Measurements from ENCODE around the gene TTC21B. TPM values are rescaled to one million over a fixed set of nuclear protein-coding genes. Genes with fewer than 3 reads are reported as not detected.
"Not testable (repeated sequence)": the region's sequence is repeated elsewhere in the genome, so short reads cannot be mapped to it uniquely, and the experiment has no call there.

TTC21B gene
- total RNA-seq, 1 experiment from 2014 or later, result 37.3 TPM

DNA sequence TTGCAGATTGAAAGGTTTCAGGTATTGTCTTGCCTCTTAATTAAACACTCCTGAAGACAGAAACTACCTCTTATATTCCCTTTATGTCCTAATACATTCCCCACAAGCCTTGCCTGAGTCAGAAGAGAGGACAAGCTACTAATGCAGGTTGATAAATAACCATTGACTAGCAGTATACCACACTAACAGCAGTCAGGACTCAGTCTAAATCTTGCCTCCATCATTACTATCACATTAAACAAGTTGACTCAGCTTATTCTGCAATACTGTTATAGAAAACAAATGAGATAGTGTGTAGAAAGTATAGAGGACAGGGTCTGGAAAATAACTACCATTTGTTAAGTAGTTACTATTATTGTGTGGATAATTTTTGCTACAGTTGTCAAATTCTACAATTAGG is 63.8 kb downstream of the TTC21B start:
- DNase-seq (ENCODE audit: extremely low read depth, low read depth), result no peak

DNA sequence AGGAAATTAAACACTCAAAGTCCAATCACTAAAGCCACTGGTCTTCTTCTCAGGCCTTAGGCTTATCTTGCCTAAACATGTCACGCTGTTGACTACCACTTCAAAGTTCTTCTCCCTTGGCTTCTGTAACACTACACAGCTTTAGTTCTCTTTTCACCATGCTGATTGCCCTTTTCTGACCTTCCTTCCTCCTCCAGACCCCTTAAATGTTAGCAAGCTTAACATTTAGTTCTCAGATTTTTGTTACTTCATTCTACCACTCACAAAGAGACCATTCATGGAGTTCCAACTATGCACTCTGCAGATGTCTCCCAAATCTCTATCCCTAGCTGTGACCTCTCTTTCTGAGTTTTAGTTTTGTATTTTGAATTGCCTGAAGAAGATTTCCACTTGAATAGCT is 64.4 kb downstream of the TTC21B start:
- DNase-seq (ENCODE audit: extremely low read depth, low read depth), result no peak

DNA sequence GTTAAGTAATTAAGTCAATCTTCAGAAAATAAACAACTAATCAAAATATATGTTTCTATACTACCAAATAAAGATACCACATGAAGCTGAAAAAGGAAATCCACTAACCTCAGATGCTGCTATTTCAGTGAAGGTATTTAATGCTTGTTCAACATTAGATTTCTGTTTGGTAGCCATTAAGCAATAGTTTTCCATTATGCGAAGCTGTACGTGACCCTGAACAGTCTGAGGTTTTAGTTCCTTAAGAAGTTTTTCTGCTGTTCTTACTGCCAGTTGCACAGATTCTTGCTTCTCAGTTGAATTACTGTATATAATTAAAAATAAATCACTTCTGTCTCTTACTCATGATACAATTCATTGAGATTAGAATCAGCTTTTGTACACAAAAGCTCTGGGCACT is 65.4 kb downstream of the TTC21B start:
- no peak for DNase-seq (ENCODE audit: extremely low read depth, low read depth)

DNA sequence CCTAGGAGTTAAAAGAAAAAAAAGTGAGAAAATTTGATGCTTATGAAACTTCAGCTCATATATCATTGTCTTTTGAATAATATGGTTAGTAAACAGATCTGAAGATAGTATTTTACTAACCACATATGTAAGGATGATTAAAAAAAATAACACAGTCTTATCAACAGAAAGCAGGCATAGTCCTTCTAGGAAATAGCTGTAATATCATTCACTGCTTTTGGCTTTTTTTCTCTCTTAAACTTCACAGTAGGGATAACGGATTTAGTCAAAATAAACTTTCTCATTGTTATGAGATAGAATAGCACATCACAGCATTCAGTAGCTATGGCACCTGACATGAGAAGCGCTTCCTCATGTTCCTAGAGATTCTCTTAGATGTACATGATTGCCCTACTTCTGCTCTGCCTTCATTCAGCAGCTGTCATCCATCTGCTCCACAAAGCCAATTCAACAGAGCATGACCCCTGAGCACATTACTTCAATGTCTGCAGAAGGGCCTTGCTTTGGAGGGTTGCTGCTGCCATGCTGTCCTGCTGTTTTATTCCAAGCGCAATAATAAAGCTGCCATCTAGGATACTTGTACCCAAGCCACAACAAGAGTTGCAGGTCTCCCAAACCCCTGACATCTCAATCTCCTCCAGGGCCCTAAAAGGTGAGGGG is 67.0 kb downstream of the TTC21B start:
- no peak for DNase-seq (ENCODE audit: extremely low read depth, low read depth)

DNA sequence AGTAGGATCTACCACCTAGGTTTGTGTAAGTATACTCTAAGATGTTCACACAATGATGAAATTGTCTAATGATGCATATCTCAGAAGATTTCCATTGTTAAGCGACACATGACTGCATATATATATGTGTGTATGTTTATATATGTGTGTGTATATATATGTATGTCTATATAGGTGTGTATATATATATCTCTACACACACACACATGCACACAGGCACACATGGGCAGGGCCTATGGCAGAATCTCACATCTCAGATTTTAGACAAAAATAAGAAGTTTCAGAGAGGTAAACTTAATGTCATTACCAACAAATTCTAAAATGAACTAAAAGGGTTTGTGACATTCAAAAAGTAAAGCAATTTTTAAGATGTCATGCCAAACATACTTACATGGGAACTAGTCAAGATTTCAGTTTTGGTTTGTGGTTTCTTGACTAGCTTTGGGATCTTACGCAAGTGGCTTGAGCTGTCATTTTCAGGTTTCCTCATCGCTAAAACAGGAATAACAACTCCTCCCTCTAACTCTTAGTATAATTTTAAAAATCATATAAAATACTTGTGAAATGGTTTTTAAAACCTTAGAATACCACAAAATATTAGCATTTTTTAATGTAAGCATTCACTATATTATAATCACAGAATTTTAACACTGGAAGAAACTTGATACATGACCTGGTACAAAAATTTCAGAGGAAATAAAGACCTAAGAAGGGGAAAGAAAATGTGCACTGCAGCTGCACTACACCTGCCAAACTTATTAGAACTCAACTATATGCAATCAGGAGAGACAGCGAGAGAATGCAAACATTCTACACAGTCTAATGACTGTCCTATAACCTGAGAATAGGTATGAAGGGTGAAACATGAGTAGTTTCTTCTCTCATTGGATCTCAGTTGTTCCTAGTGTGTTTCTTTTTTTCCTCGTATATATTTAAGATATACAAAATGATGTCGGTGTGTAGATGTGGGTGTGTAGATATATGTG is 75.7 kb downstream of the TTC21B start:
- no peak for DNase-seq (ENCODE audit: extremely low read depth, low read depth)

DNA sequence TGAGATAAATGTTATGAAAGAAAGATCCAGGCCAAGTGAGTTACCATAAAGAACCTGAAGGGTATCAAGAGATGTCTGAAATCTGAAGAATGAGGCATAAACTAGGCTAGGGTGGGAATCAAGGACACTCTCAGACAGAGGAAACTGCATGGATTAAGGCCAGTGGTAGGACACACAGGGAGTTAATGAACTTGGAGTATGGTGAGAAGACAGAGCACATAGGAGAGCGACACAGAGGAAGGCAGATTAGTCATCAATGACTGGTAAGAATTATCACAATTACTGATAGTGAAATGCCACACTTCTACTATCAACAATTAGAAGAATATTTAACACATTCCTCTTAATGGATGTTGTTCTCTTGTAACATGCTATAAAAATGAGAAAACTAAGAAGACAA is 76.9 kb downstream of the TTC21B start:
- no peak for DNase-seq (ENCODE audit: extremely low read depth, low read depth)

DNA sequence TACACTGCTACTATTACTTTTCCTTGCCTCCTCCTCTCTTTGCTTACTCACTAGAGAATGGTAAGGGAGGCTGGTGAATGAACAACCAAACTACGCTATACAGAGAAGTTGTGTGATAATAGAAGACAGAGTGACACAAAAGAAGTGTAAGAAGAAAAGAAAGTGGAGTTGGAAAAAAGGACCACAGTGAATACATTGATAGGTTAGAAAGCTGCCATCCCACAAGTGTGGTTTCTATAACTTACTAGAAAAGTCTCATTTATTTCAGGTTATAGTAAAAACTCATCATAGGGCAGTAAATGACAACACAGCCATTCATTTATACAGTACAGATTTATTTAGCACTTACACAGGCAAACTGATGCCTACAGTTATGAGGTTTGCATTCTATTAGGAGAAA is 77.3 kb downstream of the TTC21B start:
- no peak for DNase-seq (ENCODE audit: extremely low read depth, low read depth)

DNA sequence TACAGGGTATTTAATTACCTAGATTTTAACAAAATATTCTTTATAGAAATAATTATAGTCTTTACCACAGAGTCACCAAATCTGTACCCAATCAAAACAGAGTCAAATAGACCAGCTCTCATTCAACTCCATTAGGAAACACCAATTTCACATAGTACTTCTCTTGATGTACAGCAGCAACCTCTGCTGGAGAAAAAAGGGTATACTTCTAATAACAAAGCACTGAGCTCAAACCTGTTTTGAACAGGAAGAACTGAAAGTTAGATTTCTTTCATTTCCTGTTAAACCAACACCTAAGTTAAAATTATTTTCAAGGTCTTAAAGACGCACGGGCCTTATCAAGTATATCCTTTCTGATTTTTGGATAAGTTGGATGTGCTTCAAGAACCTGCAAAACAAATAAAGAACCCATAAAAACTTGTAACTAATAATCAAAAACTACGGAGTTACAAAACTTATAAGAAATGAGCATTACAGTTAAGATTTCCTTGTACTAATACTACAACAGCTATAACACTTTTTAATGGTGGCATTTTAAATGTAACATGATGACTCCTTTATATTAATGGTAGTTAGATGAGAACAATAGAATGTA is 79.0 kb downstream of the TTC21B start:
- DNase-seq (ENCODE audit: extremely low read depth, low read depth), result peak; percentile 61

DNA sequence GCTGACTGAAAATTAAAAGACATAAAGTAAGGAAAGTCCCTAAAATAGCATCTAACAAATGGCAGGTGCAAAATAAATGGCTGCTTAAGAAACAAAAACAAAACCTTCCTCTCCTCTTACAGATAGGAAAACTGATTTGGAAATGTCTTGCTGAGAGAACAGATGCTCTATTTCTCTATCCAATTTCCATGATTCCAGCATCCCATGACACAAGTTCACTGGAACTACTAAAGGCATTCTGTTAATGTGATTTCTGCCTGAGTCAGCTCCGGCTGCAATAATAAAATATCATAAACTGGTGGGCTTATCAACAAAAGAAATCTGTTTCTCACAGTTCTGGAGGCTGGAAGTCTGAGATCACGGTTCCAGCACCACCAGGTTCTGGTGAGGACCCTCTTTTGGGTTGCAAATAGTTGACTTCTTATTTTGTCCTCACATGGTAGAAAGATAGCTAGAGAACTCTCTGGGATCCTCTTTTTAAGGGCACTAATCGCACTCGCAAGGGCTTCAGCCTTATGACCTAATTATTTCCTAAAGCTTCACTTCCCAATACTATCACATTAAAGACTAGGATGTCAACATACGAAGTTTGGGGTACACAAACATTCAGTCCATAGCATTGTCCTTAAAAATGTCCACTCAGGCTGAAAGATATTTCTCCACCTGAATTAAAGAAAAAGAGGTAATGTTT is 81.3 kb downstream of the TTC21B start:
- DNase-seq (ENCODE audit: extremely low read depth, low read depth), result no peak

DNA sequence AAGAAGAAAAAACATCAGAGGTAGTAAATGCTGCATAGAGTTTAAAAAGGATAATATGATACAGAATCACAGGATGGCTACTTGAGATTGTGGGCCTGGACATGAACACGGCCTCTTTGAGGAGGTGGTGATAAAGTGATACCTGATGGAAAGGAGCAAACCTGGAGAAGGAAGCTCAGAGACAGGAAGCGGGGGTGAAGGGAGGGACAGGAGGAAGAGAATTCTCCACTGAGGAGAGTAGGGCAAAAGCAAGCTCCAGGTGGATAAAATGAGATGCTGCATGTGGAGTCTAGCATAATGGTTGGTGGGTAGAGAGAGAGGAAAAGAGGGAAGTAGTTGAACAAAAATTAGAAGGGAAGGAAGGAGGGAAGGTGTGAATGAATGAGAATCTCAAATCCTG is 82.6 kb downstream of the TTC21B start:
- no peak for DNase-seq (ENCODE audit: extremely low read depth, low read depth)

DNA sequence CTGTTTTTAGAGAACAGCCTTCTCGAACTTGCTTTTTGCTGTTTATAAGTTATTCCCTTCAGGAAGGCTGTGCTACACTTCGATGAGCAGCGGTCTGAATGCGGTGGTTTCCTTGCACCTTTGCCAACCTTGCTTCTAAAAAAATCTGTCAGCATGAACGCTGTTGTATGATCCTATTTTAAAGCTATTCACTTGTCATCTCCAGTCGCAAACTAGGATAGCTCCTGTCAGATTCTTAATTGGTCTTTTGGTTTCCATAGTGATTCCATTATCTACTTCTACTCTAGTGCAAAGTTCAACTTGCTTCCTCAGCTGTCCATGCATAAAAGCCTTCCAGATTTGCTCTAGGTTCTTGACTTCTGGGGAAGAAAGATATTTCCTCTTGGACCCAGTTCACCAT is 83.2 kb downstream of the TTC21B start:
- no peak for DNase-seq (ENCODE audit: extremely low read depth, low read depth)

DNA sequence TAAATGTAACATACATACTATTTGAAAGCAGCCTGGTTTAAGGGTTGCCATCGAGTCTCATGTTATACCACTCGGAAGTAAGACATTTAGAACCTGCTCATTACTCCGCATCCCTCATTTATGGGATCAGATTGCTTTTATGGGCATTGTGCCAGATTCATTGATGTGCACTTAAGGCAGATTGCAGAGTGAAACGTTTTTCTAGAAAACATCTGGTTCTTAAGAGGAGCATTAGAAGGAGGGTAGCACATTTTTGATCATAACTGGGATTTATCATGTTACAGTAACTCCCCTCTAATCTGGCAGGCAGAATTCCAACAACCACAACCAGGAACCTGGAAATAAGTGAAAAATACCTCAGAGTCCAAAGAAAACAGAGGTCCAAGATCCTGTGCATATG is 85.4 kb downstream of the TTC21B start:
- no peak for DNase-seq (ENCODE audit: extremely low read depth, low read depth)

DNA sequence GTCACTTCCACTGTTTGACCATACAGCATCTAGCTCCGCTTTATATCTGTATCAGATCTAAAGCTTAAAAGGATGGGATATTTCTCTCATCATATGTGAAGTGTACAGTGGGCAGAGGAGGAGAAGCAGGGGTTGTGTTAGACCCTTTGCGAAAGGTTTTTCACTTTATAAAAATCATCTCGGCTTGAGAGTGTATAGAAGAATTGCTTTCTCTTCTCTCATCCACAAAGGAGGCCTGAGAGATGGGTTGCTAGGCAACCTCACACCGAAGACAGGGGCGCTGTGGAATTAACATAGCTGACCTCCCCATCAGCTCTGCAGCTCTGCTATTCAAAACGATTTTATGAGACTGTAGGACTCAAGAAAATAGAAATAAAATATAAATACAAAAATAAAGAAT is 89.3 kb downstream of the TTC21B start:
- DNase-seq (ENCODE audit: extremely low read depth, low read depth), result no peak

DNA sequence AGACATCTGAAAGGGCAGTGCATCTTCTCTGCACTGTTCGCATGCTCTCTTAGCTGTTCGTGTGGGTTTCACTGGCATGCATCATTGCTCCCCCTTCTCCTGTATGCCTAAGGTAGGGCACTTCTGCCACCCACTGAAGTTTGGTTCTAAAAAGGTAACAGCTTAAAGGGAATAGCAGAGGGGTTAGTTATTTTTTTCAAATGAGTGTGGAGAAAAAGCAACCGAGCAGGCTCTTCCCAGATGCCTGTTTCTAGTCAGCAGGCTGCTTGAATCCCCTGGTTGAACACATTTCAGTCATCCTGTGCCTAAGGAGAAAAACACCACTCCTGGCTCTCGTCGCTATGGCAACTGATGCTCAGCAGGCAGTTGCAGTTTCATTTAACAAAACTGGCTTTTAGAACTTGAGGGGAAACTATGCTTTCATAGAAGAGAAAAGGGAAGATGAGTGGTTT is 89.7 kb downstream of the TTC21B start:
- DNase-seq (ENCODE audit: extremely low read depth, low read depth), result no peak

DNA sequence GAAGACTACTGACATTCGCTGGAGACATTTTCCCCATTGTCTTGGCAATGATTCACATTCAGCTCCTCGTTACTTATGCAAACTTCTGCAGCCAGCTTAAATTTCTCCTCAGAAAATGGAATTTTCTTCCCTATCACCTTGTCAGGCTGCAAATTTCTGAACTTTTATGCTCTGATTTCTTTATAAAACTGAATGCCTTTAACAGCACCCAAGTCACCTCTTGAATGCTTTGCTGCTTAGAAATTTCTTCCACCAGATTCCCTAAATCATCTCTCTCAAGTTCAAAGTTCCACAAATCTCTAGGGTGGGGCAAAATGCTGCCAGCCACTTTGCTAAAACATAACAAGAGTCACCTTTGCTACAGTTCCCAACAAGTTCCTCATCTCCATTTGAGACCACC is 92.5 kb downstream of the TTC21B start:
- DNase-seq (ENCODE audit: extremely low read depth, low read depth), result not testable (repeated sequence)

DNA sequence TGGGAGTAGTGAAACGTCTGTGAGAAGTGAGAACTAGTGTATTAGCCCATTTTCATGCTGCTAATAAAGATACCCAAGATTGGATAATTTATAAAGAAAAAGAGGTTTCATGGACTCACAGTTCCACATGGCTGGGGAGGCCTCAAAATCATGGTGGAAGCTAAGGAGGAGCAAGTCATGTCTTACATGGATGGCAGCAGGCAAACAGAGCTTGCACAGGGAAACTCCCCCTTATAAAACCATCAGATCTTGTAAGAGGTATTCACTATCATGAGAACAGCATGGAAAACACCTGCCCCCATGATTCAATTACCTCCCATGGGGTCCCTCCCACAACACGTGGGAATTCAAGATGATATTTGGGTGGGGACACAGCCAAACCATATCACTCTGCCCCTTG is 93.9 kb downstream of the TTC21B start:
- DNase-seq (ENCODE audit: extremely low read depth, low read depth), result not testable (repeated sequence)

DNA sequence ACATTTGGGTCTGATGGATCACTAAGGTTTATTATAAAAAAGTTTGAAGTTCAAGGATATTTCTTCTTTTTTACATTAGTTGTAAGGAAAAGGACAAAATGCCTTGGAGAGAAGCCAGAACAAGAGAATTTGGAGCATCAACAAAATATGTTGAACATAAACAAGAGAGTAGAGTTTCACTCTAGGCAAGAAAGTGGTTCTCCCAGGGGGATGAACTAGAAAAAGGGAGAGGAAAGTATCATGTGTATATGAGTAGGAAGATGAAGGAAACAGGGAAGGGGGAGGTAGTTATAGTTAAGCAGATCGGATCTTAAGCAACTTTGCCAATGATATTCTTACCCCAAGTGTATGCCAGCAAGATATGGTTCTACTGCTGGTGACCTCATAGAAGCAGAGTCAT is 95.7 kb downstream of the TTC21B start:
- DNase-seq (ENCODE audit: extremely low read depth, low read depth), result no peak

DNA sequence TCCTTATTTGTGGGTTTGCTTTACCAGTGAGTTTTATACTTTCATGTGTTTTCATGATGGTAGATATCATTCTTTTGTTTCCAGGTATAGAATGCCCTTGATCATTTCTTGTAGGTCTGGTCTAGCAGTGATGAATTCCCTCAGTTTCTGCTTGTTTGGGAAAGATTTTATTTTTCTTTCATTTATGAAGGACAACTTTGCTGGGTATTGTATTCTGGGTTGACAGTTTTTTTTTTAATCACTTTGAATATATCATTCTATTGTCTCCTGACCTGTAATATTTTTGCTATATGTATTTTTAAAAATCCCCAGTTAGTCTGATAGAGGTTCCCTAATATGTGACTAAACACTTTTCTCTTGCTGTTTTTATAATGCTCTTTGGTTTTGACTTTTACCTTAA is 101.2 kb downstream of the TTC21B start:
- DNase-seq (ENCODE audit: extremely low read depth, low read depth), result no peak

DNA sequence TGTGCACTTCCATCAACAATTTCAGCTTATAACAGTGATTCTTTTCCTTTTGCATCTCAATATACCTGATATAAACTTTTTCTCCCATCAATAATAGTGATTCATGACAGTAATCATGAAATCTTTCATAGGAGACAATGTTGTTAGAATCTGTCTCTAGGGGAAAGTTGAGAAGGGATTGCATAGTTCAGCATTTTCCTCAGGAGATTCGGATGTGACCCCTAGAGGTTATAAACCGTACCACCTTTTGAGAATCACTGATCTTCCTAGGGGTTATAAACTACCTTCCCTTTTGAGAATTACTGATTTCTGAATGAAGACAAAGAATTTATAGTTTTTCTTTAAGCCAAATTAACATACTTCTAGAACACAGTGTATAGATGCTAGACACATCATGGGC is 106.6 kb downstream of the TTC21B start:
- DNase-seq (ENCODE audit: extremely low read depth, low read depth), result no peak

DNA sequence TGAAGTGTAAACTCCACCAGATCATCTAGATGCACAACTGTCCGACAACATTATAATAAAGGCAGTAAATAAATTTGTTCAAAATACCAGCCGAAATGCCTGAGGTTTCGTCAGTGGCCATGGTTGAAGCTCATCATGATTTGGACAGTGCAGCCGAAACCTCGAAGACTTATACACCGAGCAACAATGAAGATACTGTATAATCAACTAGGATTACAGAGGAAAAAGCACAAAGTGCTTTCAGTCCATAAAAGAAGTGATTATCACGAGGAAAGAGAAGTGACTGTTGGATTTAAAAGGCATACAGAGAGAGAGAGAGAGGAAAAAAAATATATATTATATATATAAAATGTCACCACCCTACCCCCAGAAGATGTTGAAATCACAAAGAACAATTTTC is 107.5 kb downstream of the TTC21B start:
- DNase-seq (ENCODE audit: extremely low read depth, low read depth), result no peak

DNA sequence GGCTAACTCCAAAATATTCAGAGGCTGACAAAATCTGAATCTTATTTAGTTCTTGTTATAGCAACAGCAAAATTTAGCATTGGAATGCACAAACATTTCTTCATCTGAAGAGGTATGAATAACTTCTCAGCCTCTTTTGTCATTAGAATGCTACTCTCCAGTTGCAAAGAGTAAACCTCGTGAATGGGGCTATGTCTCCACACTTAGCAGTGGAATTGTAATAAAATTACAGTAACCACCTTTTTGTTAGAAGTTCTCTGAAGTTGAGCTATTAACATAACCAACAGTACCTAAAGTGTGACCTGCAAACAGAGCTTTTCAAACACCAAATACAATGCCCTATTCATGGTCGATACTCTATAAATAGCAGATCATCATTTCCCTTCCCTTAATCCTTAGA is 109.4 kb downstream of the TTC21B start:
- DNase-seq (ENCODE audit: extremely low read depth, low read depth), result no peak
